Testis (tissue), 2 donors: ENCODE data around the gene MARCHF3.

Experiments used
- CTCF ChIP-seq, 3 experiments: fragments of 450-650 bp in 2 of 3; fragments of 200-600 bp in 1 of 3; sonication (generic) in 1 of 3; IDR thresholded peaks; one replicate each; pipeline ENCODE4 v1.5.1; 2016 to 2019; ENCODE audit warnings: antibody characterized with exemption in 3 of 3, mild to moderate bottlenecking in 2 of 3, moderate library complexity in 1 of 3
- POLR2A ChIP-seq: fragments of 450-650 bp; IDR thresholded peaks from one replicate; pipeline ENCODE4 v1.6.1; 2017; ENCODE audit warnings: antibody characterized with exemption, mild to moderate bottlenecking, moderate library complexity

GRCh38 chr5:126921241-126922091 lies 108.9 kb downstream of the MARCHF3 start:
- TF ChIP-seq CTCF (IDR thresholded peaks at IDR 0.05) (no peak), POLR2A (no peak)
